Measurements from ENCODE around the gene TRMT2B. TPM values are rescaled to one million over a fixed set of nuclear protein-coding genes. Genes with fewer than 3 reads are reported as not detected.

TRMT2B gene
- total RNA-seq, 6 experiments from 2014 or later: 5.3 to 11.5 (median 7.5) TPM

DNA sequence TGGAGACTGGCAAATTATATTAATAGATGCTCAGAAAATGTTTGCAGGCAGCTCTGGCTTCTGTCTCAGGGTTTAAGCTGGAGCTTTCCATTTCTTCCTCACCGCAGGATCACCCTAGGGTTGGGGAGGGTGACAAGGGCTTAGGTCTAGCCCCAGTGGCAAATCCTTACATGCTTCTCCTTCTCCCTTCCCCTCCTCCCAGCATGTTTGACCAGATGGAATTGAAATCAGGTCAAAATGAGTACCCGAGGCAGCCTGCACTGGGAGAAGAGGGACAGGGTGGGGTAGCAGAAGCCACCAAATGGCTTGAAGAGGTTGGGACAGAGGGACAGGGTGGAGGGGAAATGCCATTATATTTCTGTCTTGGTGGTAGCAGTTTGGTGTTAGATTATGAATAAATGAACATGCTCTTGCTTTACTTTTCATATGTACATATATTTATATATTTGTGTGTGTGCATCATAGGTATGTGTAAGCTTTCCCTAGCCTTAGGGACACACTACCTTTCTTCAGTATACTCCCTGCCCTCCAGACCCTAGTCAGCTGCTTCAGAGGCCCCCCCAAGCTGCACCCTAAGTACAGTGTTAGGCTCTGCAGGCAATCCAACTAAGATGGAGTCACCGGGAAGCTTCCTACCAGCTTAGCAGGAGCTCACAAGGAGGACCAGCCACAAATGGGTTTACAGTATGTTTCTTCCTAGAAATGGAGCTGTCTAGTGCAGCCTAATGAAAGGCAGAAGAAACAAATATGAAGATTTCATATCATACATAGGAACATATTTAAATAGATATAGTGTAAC lies 28.6 kb upstream of the TRMT2B start:
- Histone ChIP-seq H3K27me3 (peaks cover 0 to 4% of the 10 kb centered on the region in 2 donors), H3K27ac (no peak overlapping the region), H3K4me1 (no peaks in the 10 kb centered on the region), H3K4me3 (no peak overlapping the region), H3K9me3 (no peaks in the 10 kb centered on the region), H3K36me3 (no peaks in the 10 kb centered on the region)
- ATAC-seq (no peak), DNase-seq (no peak)
- 44% methylated on average over 2 of the region's 3 CpGs for WGBS (ENCODE audit: insufficient coverage, low coverage, low lambda C conversion rate, missing lambda C conversion rate)
- TF ChIP-seq POLR2A (IDR thresholded peaks at IDR 0.05): no peak
- TF ChIP-seq, protein P1, sequence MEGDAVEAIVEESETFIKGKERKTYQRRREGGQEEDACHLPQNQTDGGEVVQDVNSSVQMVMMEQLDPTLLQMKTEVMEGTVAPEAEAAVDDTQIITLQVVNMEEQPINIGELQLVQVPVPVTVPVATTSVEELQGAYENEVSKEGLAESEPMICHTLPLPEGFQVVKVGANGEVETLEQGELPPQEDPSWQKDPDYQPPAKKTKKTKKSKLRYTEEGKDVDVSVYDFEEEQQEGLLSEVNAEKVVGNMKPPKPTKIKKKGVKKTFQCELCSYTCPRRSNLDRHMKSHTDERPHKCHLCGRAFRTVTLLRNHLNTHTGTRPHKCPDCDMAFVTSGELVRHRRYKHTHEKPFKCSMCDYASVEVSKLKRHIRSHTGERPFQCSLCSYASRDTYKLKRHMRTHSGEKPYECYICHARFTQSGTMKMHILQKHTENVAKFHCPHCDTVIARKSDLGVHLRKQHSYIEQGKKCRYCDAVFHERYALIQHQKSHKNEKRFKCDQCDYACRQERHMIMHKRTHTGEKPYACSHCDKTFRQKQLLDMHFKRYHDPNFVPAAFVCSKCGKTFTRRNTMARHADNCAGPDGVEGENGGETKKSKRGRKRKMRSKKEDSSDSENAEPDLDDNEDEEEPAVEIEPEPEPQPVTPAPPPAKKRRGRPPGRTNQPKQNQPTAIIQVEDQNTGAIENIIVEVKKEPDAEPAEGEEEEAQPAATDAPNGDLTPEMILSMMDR (IDR thresholded peaks at IDR 0.05): no peak
- intact Hi-C loops (cut with DNase I): no loop called here

DNA sequence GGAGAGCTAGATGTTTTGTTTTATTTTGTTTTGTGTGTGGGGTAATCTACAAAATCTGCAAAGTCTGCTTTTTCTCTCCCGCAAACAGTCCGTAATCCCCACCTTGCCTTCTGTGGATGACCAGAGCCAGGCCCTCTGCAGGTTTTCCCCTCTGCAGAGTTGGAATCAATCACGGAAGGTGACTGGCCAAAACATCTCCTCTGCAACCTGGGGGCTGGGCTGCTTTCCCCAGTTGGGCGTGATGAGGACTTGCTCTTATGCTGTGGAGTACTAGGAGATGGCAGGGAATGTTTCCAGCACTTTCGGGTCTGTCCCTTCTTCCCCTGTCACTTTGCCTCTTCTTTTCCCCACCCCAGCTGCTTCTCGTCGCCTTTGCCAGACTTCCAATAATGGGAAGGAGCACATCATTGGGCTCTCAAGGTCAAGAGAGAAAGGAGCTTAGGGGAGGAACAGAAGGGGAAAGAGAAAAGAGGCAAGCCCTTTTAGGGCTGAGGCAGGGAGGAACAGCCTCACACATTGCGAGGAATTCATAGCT lies 27.9 kb upstream of the TRMT2B start:
- no peak for ATAC-seq
- Histone ChIP-seq H3K4me1 (no peaks in the 10 kb centered on the region), H3K4me3 (no peak overlapping the region), H3K36me3 (no peaks in the 10 kb centered on the region), H3K27me3 (no peaks in the 10 kb centered on the region), H3K9me3 (no peaks in the 10 kb centered on the region), H3K27ac (no peak overlapping the region)
- intact Hi-C loops (cut with DNase I): no loop called here
- WGBS (ENCODE audit: insufficient coverage, low coverage, low lambda C conversion rate, missing lambda C conversion rate): 32% methylated on average over 8 of the region's 8 CpGs
- TF ChIP-seq, protein P1 (IDR thresholded peaks at IDR 0.05): no peak
- no peak for TF ChIP-seq POLR2A (IDR thresholded peaks at IDR 0.05)
- DNase-seq: no peak

DNA sequence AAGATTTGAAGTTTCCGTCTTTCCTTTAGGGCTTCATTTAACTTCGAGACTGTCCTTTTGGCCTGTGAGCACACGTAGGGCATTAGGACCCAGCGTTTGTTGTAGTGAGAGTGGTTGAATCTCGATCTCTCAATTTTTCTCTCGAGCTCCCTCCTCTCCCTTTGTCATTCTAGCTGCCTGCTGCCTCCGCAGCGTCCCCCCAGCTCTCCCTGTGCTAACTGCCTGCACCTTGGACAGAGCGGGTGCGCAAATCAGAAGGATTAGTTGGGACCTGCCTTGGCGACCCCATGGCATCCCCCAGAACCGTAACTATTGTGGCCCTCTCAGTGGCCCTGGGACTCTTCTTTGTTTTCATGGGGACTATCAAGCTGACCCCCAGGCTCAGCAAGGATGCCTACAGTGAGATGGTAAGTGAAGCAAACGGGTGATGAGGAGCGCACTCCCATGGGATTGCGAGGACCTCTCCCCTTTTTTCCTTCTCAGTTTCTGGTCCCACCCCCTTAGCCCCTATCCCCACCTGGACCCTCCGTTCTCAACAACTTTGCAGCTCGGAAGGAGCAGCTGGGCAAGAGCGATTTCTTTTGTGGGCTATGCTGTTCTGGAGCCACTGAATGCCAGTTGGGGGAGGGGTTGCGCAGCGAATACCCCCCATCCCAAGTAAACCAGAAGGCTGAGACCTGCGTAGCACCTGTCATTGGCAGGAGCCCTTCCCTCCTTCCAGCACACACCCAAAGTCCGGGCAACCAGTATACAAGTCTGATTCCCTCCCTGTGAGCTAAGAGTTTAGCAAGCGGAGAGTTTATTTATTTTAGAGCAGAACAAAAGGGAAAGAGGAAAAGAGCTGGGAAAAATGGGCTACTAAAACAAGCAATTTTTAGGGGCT lies 27.0 kb upstream of the TRMT2B start, which contains the start of gene TMEM35A:
Gene TMEM35A (plus strand): TSS at position 164 of the 883 bp plus-strand sequence. CDS start 124 bp downstream, at position 288.
- Histone ChIP-seq H3K36me3 (no peaks in the 10 kb centered on the region), H3K4me3 (no peak within 1 kb of the TSS), H3K27ac (no peak within 1 kb of the TSS), H3K9me3 (no peaks in the 10 kb centered on the region), H3K27me3 (no peaks in the 10 kb centered on the region), H3K4me1 (no peaks in the 10 kb centered on the region)
- TF ChIP-seq, protein P1 (IDR thresholded peaks at IDR 0.05): no peak
- no peak for TF ChIP-seq POLR2A (IDR thresholded peaks at IDR 0.05)
- intact Hi-C loops (cut with DNase I): no loop called here
- 14% methylated on average over 19 of the region's 23 CpGs for WGBS (ENCODE audit: insufficient coverage, low coverage, low lambda C conversion rate, missing lambda C conversion rate)
- no peak for ATAC-seq
- no peak for DNase-seq

DNA sequence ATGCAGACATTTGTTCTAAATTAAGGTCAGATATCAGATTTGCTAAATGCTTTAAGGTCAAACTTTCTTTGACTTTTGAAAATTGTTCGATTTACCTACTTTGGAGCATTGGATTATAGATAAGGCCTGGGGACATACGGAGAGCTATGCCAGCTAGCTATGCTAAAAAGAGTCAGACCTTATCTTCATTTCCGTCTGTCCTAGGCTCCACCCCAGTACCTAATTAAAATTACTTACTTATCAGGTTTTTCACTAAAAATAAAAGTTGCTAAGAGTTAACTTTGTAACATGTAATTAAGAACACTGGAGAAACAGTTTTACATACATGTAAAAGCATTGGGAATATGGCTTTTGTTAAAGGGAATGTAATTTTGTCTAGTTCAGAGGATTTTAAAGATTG lies 19.7 kb upstream of the TRMT2B start:
- H3K4me3 ChIP-seq: no peak overlapping the region
- no peak for TF ChIP-seq POLR2A (IDR thresholded peaks at IDR 0.05)
- TF ChIP-seq, protein P1 (IDR thresholded peaks at IDR 0.05): no peak
- H3K4me1 ChIP-seq: no peaks in the 10 kb centered on the region
- H3K36me3 ChIP-seq: no peaks in the 10 kb centered on the region
- H3K27ac ChIP-seq: no peak overlapping the region
- DNase-seq (no peak), ATAC-seq (no peak)
- no peaks in the 10 kb centered on the region for H3K9me3 ChIP-seq
- no peaks in the 10 kb centered on the region for H3K27me3 ChIP-seq
- WGBS (ENCODE audit: insufficient coverage, low coverage, low lambda C conversion rate, missing lambda C conversion rate): 50% methylated on average over 3 of the region's 3 CpGs
- intact Hi-C loops (cut with DNase I): no loop called here
